ENCODE data around the gene TRMT2A.

Gene TRMT2A

DNA sequence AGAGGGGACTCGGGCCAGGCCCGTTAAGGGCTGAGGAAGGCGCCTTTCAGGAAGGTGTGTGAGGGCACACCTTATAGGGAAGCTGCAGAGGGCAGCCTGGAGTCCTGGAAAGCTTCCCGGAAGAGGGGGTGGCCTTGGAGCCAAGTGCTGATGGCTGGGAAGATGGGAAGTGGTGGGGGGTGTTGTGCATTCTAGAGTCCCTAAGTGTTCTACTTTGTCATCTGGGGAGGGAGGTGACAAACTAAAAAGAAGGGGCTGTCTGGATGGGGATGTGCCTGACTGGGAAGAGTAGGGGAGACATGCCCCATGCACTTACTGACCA is 21.4 kb upstream of the TRMT2A start:
- DNase-seq (ENCODE audit: low read depth): no peak
- TF ChIP-seq, protein P1, sequence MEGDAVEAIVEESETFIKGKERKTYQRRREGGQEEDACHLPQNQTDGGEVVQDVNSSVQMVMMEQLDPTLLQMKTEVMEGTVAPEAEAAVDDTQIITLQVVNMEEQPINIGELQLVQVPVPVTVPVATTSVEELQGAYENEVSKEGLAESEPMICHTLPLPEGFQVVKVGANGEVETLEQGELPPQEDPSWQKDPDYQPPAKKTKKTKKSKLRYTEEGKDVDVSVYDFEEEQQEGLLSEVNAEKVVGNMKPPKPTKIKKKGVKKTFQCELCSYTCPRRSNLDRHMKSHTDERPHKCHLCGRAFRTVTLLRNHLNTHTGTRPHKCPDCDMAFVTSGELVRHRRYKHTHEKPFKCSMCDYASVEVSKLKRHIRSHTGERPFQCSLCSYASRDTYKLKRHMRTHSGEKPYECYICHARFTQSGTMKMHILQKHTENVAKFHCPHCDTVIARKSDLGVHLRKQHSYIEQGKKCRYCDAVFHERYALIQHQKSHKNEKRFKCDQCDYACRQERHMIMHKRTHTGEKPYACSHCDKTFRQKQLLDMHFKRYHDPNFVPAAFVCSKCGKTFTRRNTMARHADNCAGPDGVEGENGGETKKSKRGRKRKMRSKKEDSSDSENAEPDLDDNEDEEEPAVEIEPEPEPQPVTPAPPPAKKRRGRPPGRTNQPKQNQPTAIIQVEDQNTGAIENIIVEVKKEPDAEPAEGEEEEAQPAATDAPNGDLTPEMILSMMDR (conservative IDR thresholded peaks at IDR 0.05; ENCODE audit: low read depth, low read length): no peak
- no peak overlapping the region for H3K4me3 ChIP-seq (ENCODE audit: low read length)

GRCh38 chr22:20137671-20138416 is 20.8 kb upstream of the TRMT2A start:
- DNase-seq (ENCODE audit: low read depth): no peak
- no peak overlapping the region for H3K4me3 ChIP-seq (ENCODE audit: low read length)
- TF ChIP-seq, protein P1 (conservative IDR thresholded peaks at IDR 0.05; ENCODE audit: low read depth, low read length): no peak

DNA sequence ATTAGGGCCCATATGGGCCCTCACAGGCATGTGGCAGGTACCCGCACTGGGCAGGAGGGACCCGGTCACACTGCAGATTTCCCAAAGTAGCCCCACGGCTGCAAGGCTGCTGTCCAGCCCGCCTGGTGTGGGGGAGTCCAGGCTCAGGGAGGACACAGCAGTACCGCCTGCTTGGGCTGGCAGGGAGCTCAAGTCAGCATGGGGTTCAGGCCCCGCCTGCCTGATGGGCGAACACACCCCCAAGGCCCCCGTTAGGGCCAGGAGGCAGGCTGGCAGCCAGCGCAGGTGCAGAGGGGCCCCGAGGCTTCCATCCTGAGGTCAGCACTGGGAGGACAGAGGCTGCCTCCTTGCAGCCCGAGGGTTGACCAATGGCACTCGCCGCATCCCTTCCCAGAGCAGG is 20.1 kb upstream of the TRMT2A start:
- TF ChIP-seq, protein P1 (conservative IDR thresholded peaks at IDR 0.05; ENCODE audit: low read depth, low read length): no peak
- DNase-seq (ENCODE audit: low read depth): no peak
- no peak overlapping the region for H3K4me3 ChIP-seq (ENCODE audit: low read length)

DNA sequence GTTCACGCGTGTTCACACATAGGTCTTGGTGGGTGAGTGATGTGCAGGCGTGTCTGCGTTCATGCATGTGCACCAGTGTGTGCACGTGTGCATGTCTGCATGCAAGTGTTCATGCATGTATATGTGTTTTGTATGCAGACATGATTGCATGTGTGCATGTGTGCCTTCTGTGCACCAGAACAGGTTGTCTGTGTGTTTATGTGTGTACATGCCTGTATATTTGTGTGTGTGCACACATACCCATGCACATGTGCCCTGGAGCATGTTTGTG is 19.5 kb upstream of the TRMT2A start:
- TF ChIP-seq, protein P1 (conservative IDR thresholded peaks at IDR 0.05; ENCODE audit: low read depth, low read length): no peak
- H3K4me3 ChIP-seq (ENCODE audit: low read length): no peak overlapping the region
- DNase-seq (ENCODE audit: low read depth): no peak

DNA sequence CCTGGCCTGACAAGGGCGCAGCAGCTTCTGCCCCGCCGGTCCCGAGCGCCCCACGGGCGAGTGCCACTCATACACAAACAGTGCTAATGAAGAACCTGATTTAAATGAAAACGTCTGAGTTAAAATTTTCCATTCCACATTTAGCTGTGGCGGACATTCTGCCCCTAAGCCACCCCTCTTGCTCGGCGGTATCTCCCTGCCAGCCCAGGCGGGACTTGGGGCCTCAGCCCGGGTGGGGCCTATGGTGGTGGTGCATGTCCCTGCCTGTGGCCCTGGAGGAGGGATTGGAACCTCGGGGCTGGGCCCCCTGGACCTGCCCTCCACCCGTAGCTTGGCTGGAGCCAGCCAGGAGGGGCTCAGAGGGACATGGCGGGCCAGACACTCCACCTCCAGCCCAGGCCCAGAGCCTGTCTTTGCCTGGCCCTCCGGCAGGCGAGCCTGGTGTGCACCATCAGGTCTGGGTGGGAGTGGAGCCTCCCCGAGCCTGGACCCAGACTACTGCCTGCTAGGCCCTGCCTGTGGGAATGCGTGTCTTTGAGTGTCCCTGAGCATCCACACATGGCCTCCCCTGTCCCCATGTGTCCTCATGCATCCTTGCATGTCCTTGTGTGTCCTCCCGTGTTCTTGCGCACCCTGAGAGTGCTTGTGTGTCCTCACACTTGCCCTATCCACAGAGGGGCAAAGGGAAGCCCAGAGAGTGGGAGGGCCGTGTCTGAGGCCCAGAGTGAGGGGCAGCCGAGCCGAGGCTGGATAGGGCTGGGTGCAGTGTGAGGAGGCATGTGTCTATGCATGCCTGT is 19.0 kb upstream of the TRMT2A start:
- DNase-seq (ENCODE audit: low read depth): no peak
- no peak overlapping the region for H3K4me3 ChIP-seq (ENCODE audit: low read length)
- TF ChIP-seq, protein P1 (conservative IDR thresholded peaks at IDR 0.05; ENCODE audit: low read depth, low read length): no peak

- no peak for DNase-seq (ENCODE audit: low read depth)
- TF ChIP-seq, protein P1 (conservative IDR thresholded peaks at IDR 0.05; ENCODE audit: low read depth, low read length): no peak
Observed at GRCh38 chr22:20135265-20135664, 18.2 kb upstream of the TRMT2A start.

More at GRCh38 chr22:20135265-20135664, 18.2 kb upstream of the TRMT2A start:
- H3K4me3 ChIP-seq (ENCODE audit: low read length): no peak overlapping the region

All from retinal pigment epithelial cell (primary cell).